Stimulated activated CD8-positive, alpha-beta memory T cell treated with anti-CD3 and anti-CD28 coated beads, Interleukin-15, amount 100 ng/mL, for 24 hours (primary cell): ENCODE measurements around the gene CYP4X1.
"Not testable (repeated sequence)": the region's sequence is repeated elsewhere in the genome, so short reads cannot be mapped to it uniquely, and the experiment has no call there.

Source experiments
- DNase-seq: peaks from one replicate; pipeline ENCODE4 v3.0.0-alpha.2; 2020; ENCODE audit warnings: low read depth

The CYP4X1 gene

GRCh38 chr1:47023268-47024140 is at the start of gene CYP4X1:
Gene CYP4X1 (plus strand): TSS chr1:47023669. CDS start chr1:47023818, 149 bp downstream.
- DNase-seq = no peak

- no peak for DNase-seq
Measured at GRCh38 chr1:46983166-46983829, 40.2 kb upstream of the CYP4X1 start.

GRCh38 chr1:46983830-46984586 is 39.5 kb upstream of the CYP4X1 start:
- no peak for DNase-seq

GRCh38 chr1:46990541-46990940 is 32.9 kb upstream of the CYP4X1 start:
- DNase-seq = not testable (repeated sequence)

GRCh38 chr1:46991083-46991923 is 32.2 kb upstream of the CYP4X1 start:
- DNase-seq = no peak

GRCh38 chr1:46996659-46997281 is 26.7 kb upstream of the CYP4X1 start:
- DNase-seq = no peak

- no peak for DNase-seq
Measured at GRCh38 chr1:47002211-47002610, 21.3 kb upstream of the CYP4X1 start.

- DNase-seq = no peak
Measured at GRCh38 chr1:47003896-47004403, 19.5 kb upstream of the CYP4X1 start.

- DNase-seq = not testable (repeated sequence)
Measured at GRCh38 chr1:47006437-47006836, 17.0 kb upstream of the CYP4X1 start.

- no peak for DNase-seq
Measured at GRCh38 chr1:47013293-47013692, 10.2 kb upstream of the CYP4X1 start.

GRCh38 chr1:47021070-47021469 is 2.4 kb upstream of the CYP4X1 start:
- no peak for DNase-seq

- DNase-seq = no peak
Measured at GRCh38 chr1:47024141-47024801, 802 bp downstream of the CYP4X1 start.

- no peak for DNase-seq
Measured at GRCh38 chr1:47030170-47030805, 6.8 kb downstream of the CYP4X1 start.

- no peak for DNase-seq
Measured at GRCh38 chr1:47031059-47031458, 7.6 kb downstream of the CYP4X1 start.

- DNase-seq = no peak
Measured at GRCh38 chr1:47031585-47031984, 8.1 kb downstream of the CYP4X1 start.

- no peak for DNase-seq
Measured at GRCh38 chr1:47036764-47037163, 13.3 kb downstream of the CYP4X1 start.

GRCh38 chr1:47059376-47059775 is 35.9 kb downstream of the CYP4X1 start:
- DNase-seq = no peak

- no peak for DNase-seq
Measured at GRCh38 chr1:47067097-47067594, 43.7 kb downstream of the CYP4X1 start, which contains the start of gene CYP4Z1. Gene CYP4Z1 (plus strand): TSS chr1:47067231. CDS start chr1:47067491, 260 bp downstream.

GRCh38 chr1:47069080-47069479 is 45.6 kb downstream of the CYP4X1 start:
- not testable (repeated sequence) for DNase-seq

GRCh38 chr1:47069509-47069908 is 46.0 kb downstream of the CYP4X1 start:
- DNase-seq = not testable (repeated sequence)
